Left colon (tissue), 2 donors: ENCODE results near the gene HELZ2. TPM values are rescaled to one million over a fixed set of nuclear protein-coding genes. Genes with fewer than 3 reads are reported as not detected.
A peak's percentile ranks its signal among the peaks of the same experiment; 100 is the strongest.

ENCODE experiments used
- ATAC-seq: fragments of 200-7000 bp; cut with Tn5 transposase; one replicate; pipeline ENCODE4 v1.9.1; 2020; ENCODE audit warnings: mild to moderate bottlenecking, moderate library complexity
- DNase-seq, 2 donors: peaks; one replicate each; pipeline ENCODE4 v3.0.0-alpha.2; 2020
- intact Hi-C, 2 donors: fragments of 100-400 bp; cut with DNase I in 1 of 2; cut with micrococcal nuclease in 1 of 2; formaldehyde crosslinking; loops; one replicate each; pipeline versions ENCODE4 v1.11.2 to v1.14.0; 2022; cut with DNase I, micrococcal nuclease
- total RNA-seq, 2 donors: library from RNA; stranded (reverse); fragmentation: NEBNext Ultra II Directional; extraction: Animal tissue kit (Norgen Biotek cat#: 25700); gene quantifications; one replicate each; pipeline ENCODE4 v1.2.1, GENCODE V29; 2021
- donor health status: DM: no; HTN: no; CAD: no.
- donor health status: DM: yes; HTN: yes; CAD: no.

Gene HELZ2
- total RNA-seq, 2 donors from 2014 or later = 39.2 to 43.0 TPM

DNA sequence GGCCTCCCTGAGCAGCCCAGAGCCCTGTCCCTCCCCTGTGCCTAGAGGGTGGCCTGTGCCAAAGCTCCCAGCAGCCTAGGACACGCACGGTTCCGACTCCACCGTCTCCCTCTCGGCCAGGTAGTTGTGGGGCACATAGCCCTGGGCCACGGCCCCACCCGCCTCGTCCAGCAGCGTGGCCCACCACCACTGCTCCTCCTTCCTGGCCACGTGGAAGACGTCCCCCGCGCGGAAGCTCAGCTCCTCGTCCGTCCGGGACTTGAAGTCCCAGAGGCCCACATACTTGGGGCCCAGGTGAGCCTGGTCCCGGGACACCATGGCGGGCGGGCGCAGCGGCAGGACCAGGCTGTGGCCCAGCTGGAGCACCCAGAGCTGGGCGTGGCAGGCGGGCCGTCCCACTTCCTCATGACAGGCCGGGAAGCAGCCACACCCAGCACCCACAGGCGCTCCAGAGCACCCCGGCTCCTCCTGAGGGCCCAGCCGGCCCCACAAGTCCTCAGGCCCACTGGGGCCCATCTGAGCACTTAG lies 37.0 kb downstream of the HELZ2 start, which contains the start of gene PTK6:
TSS of gene PTK6 (minus strand) at position 380 of the 528 bp plus-strand sequence. CDS start at position 318, 62 bp downstream.
- intact Hi-C loops = loop anchor here (5.0 to 10.0 kb wide), 2 partner anchors 435 to 438 kb away; partner anchors contain the start of gene SAMD10 (in 1 of the 2)
- DNase-seq (peak; percentile 89 to 90), ATAC-seq (peak; percentile 49)

DNA sequence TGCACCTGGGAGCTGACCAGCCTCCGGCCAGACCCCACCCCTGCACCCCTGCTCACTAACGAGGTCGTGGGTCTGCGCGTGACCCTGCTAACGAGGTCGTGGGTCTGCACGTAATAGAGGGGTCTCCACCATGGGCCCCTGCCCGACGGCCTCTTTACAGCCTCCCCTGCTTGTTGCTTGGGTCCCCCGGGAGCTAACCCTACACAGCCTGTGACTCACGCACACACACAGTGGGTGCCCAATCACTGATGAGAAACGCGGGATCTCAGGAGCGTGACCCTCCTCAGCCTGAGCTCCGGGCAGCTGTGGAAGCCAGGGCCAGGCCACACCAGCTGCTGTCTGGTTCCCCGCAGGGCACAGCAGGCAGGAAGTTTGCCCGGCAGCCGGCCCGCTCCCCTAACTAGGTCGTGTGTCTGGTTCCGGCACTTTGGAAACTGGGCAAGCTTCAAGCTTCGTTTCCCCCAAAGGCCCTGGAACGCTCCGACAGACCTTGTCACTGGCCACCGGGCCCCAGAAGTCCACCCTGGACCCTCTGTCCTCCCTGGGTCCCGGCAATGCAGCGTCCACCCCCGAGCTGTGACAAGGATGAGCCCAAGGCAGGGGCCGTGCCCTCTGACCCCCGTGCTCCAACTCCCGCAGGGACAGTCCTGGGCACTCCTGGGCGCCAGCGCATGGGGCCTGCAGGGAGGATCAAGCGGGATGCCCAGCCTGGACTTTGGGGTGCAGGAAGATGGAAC lies 37.6 kb downstream of the HELZ2 start:
- ATAC-seq = peak; percentile 2
- intact Hi-C loops = loop anchor here (5.0 to 10.0 kb wide), 2 partner anchors 436 to 438 kb away; partner anchors contain the start of gene SAMD10 (in 1 of the 2)
- DNase-seq = peak in 1 of 2 donors; percentile 61

DNA sequence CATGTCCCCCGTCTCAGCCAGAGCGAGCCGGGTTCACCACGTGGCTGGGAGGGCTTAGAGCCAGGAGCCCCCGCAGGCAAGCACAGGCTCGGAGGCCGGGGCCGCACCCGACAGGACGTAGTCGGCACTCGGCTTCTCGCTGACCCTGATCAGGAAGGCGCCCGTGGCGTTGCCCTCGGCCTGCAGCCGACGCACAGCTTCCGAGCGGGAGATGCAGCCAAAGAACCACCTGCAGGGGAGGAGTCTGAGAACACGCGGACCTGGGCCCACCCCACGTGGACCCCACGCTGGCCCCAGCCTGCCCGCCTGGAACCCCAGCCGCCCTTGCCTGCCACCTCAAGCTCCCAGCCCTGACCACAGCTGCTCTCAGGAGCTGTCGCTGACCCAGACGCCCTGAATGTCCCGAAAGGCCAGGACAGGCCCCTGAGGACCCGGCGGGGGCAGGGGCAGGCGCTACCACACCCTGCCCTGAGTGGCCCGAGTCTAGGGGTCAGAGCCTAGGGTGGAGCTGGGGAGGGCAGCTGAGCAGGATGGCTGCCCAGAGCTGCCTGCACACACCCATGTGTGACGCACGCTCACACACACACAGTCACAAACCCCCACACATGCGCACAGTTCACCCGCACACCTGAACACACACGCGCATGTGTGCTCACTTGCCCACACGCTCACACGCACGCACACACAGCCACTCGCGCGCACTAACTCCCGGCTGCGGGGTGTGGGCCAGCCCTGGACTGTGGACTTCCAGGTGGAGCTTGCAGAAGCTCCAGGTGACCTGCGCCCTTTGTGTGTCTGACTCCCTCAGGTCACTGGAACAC lies 39.0 kb downstream of the HELZ2 start:
- peak; percentile 85 to 93 for DNase-seq

DNA sequence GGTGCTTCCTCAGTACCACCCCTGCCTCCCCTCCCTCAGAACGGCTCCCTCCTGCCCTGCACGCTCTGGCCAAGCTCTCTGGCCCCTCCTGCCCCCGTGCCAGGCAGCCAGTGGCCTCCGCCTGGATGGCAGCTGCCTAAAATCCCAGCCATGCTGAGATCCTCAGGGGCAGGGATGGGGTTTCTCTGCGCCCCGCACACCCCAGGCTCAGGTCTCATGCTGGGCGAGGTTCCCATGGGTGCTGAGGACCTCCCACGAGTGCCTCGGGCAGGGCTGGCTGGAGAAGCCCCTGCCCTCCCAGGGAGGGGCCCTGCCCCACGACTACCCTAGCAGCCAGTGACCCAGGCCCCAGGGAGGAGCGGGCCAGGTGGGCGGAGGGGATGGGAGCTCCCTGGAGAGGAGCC lies 39.6 kb downstream of the HELZ2 start:
- DNase-seq (peak in 1 of 2 donors; percentile 32), ATAC-seq (no peak)
- intact Hi-C loops = loop anchor here in 1 of 2 donors (10.0 kb wide), 1 partner anchor 440 kb away; the partner anchor contains the start of gene SAMD10

More for the DNA sequence above, 39.0 kb downstream of the HELZ2 start:
- intact Hi-C loops = loop anchor here (5.0 to 10.0 kb wide), 2 partner anchors 437 to 440 kb away; partner anchors contain the start of gene SAMD10 (in 1 of the 2)
- ATAC-seq = peak; percentile 46

DNA sequence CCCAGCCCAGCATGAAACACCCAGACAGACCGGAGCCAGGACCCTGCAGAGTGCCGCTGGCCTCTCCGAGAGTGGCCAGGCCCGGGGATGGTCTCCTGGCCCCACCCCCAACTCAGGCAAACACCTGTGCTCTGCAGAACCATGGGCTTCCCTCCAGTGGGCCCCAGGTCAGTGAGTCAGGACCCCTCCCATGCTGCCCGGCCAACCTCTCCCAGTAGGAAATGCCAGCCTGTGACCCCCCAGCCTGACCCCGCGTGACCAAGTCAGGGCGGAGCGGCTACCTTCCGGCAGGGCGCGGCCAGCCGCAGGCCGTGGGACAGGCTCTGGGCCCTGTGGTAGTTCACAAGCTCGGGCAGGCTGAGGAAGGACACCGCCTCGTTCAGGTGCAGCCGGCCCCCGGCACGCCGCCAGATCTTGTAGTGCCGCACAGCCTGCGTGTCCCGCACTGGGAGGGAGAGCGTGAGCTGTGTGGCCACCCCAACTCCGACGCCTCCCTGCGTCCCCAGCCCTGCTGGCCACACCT lies 40.1 kb downstream of the HELZ2 start:
- intact Hi-C loops = loop anchor here in 1 of 2 donors (10.0 kb wide), 1 partner anchor 441 kb away; the partner anchor contains the start of gene SAMD10
- DNase-seq = peak; percentile 84 to 89
- ATAC-seq = peak; percentile 27

DNA sequence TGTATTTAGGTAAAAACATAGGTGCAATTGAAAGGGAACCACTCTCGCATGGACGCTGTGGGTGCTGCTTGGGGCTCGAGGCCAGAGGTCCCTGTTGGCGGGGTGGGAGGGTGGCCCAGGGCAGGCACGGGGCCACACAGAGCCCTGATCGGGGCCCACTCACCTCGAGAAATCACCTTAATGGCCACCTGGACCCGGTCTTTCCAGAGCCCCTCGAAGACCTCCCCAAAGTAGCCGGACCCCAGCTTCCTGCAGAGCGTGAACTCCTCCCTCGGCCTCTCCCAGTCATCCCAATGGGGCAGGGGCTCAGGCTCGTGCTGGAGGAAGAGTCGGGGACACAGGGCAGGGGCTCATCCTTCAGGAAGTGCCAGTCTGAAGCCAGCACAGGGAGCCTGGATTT lies 40.7 kb downstream of the HELZ2 start:
- ATAC-seq = no peak
- intact Hi-C loops = loop anchor here in 1 of 2 donors (10.0 kb wide), 1 partner anchor 441 kb away; the partner anchor contains the start of gene SAMD10
- peak; percentile 11 to 31 for DNase-seq

DNA sequence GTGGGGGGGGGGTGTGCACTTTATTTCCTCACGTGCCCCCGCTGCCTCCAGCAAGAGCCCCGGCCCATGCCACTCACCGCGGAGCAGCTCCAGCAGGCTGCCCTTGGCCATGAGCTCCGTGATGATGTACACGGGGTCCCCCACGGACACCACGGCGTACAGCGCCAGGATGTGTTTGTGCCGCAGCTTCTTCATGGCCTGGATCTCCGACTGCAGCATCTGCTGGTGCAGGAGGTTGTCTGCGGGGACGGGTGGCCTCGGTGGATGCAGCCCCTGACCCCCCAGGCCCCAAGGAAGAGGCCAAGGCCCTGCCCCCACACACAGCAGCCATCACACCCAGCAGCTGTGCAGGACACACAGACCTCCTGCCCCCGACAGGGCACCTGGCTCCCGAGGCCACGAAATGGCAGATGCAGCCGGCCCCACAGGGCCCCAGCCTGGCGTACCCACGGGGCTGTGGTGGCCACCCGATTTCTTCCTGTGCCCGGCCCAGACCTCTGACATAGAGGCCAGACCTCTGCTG lies 41.5 kb downstream of the HELZ2 start:
- DNase-seq (peak; percentile 11 to 27), ATAC-seq (no peak)
- intact Hi-C loops = loop anchor here in 1 of 2 donors (10.0 kb wide), 1 partner anchor 442 kb away; the partner anchor contains the start of gene SAMD10

DNA sequence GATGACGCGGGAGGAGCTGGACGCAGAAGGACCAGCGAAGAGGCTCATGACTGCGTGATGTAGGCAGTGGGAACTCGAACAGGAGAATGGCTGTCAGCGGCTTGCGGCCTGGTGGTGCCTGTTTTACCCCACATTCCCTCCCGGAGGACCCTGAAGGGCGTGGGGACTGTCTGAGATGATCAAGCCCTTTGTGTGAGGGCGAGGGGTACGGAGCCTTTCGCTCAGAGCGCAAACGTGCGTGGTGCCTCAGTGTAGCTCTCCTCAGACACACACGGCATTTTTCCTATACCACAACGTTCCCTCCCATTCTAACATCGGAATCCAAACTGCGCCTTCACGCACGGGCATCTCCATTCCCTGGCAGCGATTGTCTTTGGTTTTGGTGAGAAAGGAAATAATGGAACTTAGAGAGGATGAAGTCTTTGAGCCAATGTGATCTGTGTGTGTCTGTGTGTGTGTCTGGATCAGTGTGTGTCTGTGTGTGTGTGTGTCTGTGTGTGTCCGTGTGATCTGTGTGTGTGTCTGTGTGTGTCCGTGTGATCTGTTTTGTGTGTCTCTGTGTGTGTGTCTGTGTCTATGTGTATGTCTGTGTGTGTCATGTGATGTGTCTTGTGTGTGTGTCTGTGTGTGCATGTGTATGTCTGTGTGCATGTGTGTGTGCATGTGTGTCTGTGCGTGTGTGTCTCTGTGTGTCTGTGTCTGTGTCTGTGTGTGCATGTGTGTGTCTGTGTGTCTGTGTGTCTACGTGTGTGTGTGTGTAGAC lies 42.2 kb downstream of the HELZ2 start:
- ATAC-seq = no peak
- DNase-seq = peak; percentile 10 to 21
- intact Hi-C loops = loop anchor here in 1 of 2 donors (10.0 kb wide), 1 partner anchor 443 kb away; the partner anchor contains the start of gene SAMD10

DNA sequence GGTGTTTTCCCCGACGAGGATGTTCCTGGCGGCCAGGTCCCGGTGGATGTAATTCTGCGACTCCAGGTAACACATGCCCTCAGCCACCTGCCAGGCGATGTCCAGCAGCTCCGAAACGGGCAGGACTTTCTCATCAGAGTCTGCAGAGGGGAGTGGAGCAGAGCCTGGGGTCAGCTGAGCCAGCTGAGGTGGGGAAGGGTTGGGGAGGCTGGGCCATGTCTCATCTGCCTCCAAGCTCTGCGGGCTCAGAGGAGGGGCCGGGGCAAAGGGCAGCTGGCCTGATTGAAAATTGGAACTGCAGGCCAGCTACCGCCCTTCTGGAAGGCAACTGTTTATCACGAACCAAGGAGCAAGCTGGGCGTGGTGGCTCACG lies 43.3 kb downstream of the HELZ2 start:
- DNase-seq = peak; percentile 75 to 77
- intact Hi-C loops = loop anchor here in 1 of 2 donors (10.0 kb wide), 1 partner anchor 444 kb away; the partner anchor contains the start of gene SAMD10
- ATAC-seq = peak; percentile 41

DNA sequence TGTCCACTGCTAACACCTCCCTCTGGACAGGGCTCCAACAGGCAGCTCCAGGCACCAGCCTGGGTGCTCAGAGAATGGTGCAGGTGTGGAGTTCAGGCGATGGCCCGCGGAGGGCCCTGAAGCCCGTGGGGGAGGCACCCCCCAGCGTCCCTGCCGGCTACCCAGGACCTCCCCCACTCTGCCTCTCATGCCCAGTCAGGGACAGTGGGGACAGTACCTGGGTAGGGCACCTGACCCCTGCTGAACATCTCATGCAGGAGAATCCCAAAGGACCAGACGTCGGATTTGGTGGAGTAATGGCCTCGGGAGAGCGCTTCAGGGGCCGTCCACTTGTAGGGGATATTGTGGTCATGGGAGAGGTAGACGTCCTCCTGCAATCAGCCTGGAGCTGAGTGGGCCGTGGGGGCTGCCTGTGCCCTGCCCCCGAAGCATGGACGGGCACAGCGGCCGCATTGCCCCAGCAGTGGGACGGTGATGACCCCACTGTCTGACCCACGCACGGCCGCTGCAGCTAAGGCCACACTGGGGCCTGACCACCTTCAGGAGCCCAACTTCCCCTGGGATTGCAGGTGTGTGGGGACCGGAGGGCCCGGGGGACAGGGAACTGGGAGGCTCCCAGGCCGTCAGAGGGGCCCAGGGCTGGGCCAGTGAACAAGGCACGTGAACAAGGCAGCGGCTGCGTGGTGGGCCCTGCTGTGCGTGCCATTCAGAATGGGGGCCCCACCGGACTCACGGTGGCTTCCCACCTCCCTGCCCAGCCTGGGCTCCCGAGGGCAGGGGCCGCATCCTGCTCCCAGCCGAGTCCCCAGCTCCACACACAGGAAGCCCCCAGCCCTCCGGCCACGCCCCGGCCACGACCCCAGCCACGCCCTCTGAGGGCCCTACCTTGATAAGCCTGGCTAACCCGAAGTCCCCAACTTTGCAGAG lies 43.9 kb downstream of the HELZ2 start:
- ATAC-seq (no peak), DNase-seq (no peak)
- intact Hi-C loops = loop anchor here in 1 of 2 donors (10.0 kb wide), 1 partner anchor 445 kb away; the partner anchor contains the start of gene SAMD10

DNA sequence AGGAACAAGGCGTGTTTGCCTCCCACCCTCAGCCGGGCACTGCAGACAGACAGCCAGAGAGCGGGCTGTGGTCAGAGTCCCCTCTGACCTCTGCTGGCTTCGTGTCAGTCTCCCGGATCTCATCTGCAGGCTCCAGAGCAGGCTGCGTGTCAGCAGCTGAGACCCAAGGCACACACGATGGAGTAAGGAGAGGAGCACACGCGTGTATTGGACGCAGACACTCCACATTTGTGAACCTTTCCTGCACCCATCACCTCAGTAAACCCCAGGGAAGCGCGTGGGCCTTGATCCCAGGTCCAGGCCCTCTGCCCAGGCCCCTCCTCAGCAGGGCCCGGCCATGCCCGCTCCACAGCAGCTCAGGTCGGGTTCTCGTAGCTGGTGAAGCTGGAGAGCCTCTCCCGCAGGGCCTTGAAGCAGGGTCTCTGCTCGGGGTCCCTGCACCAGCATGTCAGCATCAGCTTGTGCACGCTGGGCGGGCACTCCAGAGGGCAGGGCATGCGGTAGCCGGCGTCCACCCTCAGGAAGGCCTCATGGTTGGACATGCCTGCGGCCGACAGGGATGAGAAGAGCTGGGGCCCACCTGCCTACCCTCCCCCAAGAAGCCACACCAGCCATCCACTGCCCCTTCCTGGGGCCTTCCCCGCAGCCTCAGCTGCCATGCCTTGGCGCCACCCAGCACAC lies 44.7 kb downstream of the HELZ2 start:
- ATAC-seq = no peak

DNA sequence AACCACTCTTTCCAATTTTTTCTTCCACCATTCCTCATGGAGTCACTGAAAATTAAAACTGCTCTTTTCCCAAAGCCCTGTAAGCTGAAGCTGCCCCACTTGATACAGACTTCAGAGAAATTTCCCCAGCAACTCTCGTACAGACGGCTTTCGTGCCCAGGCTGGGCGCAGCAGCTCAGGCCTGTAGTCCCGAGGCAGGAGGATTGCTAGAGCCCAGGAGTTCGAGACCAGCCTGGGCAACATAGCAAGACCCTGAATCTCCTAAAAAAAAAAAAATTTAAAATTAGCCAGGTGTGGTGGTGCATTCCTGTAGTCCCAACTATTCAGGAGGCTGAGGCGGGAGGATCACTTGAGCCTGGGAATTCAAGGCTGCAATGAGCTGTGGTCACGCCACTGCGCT lies 46.9 kb downstream of the HELZ2 start:
- intact Hi-C loops = no loop called here
- no peak for ATAC-seq
- no peak for DNase-seq

More for the DNA sequence above, 44.7 kb downstream of the HELZ2 start:
- peak in 1 of 2 donors; percentile 10 for DNase-seq
- intact Hi-C loops = no loop called here

DNA sequence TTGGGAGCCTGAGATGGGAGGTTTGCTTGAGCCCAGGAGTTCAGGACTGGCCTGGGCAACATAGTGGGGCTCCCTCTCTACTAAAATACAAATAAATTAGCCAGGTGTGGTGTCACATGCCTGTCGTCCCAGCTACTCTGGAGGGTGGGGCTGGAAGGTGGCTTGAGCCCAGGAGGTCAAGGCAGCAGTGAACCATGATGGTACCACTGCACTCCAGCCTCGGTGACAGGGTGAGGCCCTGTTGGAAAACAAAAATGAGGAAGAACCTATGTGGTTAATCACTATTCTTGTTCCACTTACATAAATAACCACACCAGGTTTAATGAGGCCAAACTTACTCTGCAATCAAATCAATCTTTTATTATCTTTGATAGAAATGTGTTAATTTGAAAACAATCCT lies 48.1 kb downstream of the HELZ2 start:
- DNase-seq (peak; percentile 43 to 55), ATAC-seq (peak; percentile 29)
- intact Hi-C loops = no loop called here

DNA sequence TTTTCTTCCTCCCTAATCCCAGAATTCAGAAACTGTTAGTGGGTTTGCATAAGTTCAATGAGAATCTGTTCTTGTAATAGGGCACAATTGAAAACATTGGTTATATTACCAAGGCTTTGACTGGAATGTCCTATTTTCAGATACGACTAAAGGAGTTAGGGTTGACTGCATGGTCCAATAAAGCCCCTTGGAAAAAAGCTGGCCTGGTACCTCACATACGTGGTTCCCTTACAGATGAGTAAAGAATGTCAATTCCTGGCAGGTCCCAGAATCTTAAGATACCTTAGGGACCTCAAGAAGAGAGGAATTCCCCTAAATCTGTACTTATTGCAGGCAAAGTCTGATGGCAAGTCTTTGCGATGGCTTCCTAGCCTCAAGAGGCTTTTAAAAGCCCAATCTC lies 48.9 kb downstream of the HELZ2 start:
- ATAC-seq (no peak), DNase-seq (no peak)
- intact Hi-C loops = no loop called here
